Measurements from ENCODE around the gene DAGLA. TPM values are rescaled to one million over a fixed set of nuclear protein-coding genes. Genes with fewer than 3 reads are reported as not detected.
A peak's percentile ranks its signal among the peaks of the same experiment; 100 is the strongest.

DAGLA gene
- total RNA-seq, 1 experiment from 2014 or later, result 3.1 TPM

DNA sequence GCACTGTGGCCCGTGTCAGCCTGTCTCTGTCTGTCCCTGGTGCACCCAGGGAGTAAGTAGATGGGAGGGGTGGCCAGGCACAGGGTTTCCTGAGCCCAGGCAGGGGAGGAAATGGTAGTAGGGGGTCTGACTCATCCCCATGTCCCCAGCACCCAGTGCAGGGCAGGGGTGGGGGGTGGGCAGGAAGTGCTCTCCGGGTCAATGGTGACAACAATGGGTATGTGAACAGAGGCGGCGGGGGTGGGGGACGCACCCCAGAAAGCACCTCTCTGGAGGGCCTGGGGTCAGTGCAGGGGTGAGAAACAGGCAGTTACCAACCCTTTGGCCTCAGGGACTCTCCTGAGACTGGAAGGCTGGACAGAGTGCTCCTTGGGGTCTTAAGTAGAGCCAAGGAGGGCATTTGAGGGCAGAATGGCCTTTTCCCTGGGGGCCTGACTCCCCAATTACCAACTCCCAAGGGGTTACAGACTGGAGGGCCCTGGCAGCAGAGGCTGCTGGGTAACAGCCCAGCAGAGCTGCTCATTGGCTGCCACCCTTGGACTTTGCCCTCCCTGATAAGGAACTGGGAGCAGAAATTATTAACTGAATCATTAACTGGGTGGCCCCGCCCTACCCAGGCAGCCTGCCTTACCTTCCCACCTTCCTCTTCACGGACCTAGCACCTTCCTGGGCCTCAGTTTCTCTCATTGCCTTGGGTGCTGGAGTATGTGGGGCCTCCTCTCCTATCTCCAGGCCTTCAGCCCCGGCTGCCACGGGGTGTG is 76.4 kb downstream of the DAGLA start:
- H3K9me3 Mint-ChIP-seq, result no peaks in the 10 kb centered on the region

DNA sequence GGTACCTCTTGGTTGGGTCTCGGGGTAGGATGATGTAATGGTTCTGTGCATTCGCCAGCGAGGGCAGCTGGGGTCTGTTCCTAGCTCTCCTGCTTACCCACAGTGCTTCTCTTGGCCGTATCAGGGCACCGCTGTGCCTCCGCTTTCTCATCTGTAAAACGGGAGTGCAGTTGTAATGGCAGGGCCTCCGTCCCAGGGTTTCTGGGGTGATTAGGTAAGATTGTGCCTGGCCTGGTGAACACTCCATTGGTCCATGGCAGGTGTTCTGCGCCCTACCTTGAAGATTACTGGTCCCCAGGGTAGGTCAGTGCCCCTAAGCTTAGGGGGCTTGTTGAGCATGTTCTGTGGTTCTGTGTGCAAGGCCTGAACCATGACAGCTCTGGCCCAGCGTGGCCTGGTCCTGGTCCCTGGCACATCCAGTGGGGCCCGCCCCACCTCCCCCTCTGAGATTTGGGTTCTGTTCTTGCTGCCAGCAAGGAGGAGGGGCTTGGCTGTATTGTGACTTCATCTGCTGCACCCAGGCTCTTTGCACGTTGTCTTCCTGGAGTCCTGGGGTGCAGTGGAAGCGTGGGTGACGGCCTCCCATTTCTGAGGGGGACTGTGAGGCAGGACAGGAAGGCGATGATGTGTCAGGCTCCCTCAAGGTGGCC is 77.1 kb downstream of the DAGLA start:
- TF ChIP-seq ZNF232 (CRISPR knock-in tag; IDR thresholded peaks at IDR 0.05), result no peak
- no peak for TF ChIP-seq CBFB (CRISPR knock-in tag; IDR thresholded peaks at IDR 0.05; ENCODE audit: low read depth)
- peak; percentile 51; the same call in 1 of the 2 replicates for TF ChIP-seq GABPB1 (CRISPR knock-in tag; IDR thresholded peaks at IDR 0.05)
- no peak for TF ChIP-seq SMAD3 (CRISPR knock-in tag; IDR thresholded peaks at IDR 0.05; ENCODE audit: borderline replicate concordance)
- TF ChIP-seq ELF4 (CRISPR knock-in tag; IDR thresholded peaks at IDR 0.05; ENCODE audit: low read depth), result no peak
- no peak overlapping the region for H3K4me3 Mint-ChIP-seq
- no peaks in the 10 kb centered on the region for H3K36me3 Mint-ChIP-seq
- H3K27ac Mint-ChIP-seq, result no peak overlapping the region
- DNase-seq (ENCODE audit: low spot score) (no peak), ATAC-seq (no peak)
- ChIA-PET CTCF (interaction anchor here (1.7 to 4.6 kb wide), 3 partner anchors 10 to 31 kb away, joined by 4 to 33 read pairs (median 4); no protein-coding TSS in a partner anchor), POLR2A (no interaction called here)
- H3K27me3 Mint-ChIP-seq (ENCODE audit: low read depth), result peaks cover 20% of the 10 kb centered on the region
- H3K4me1 Mint-ChIP-seq, result peaks cover 26% of the 10 kb centered on the region
- H3K9me3 Mint-ChIP-seq, result no peaks in the 10 kb centered on the region

More for the DNA sequence above, 76.4 kb downstream of the DAGLA start:
- ChIA-PET POLR2A (interaction anchor here (0.5 kb wide), 1 partner anchor 79 kb away, joined by 3 read pairs; no protein-coding TSS in a partner anchor), CTCF (interaction anchor here (0.5 to 4.6 kb wide), 6 partner anchors 9 to 31 kb away, joined by 3 to 33 read pairs (median 4); no protein-coding TSS in a partner anchor)
- Mint-ChIP-seq H3K36me3 (no peaks in the 10 kb centered on the region), H3K27ac (no peak overlapping the region), H3K4me1 (peaks cover 22% of the 10 kb centered on the region), H3K27me3 (ENCODE audit: low read depth) (peaks cover 24% of the 10 kb centered on the region), H3K4me3 (no peak overlapping the region)
- ATAC-seq, result no peak
- TF ChIP-seq TEAD4 (CRISPR knock-in tag; IDR thresholded peaks at IDR 0.05), result no peak
- TF ChIP-seq, protein P1, sequence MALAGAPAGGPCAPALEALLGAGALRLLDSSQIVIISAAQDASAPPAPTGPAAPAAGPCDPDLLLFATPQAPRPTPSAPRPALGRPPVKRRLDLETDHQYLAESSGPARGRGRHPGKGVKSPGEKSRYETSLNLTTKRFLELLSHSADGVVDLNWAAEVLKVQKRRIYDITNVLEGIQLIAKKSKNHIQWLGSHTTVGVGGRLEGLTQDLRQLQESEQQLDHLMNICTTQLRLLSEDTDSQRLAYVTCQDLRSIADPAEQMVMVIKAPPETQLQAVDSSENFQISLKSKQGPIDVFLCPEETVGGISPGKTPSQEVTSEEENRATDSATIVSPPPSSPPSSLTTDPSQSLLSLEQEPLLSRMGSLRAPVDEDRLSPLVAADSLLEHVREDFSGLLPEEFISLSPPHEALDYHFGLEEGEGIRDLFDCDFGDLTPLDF (CRISPR knock-in tag; IDR thresholded peaks at IDR 0.05), result no peak
- DNase-seq (ENCODE audit: low spot score), result no peak

DNA sequence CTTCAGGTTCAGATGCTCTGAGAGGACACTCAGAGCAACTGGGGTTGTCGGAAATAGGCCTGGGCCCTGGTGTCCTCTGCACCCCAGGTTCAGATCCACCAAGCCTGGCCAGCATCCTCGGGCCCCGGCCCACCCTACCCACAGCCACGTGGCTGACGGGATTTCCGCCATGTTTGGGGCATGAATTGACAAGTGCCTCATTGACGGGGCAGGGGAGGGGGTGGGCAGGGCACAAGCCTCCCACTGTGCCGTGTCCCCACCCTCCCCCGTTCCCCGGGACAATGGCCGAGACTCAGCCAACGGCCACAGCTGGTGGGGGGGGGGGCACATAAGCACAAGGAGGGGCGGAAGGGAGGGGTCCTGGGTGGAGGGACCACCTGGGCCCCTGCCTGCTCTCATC is 80.8 kb downstream of the DAGLA start:
- ATAC-seq, result no peak
- Mint-ChIP-seq H3K27ac (no peak overlapping the region), H3K36me3 (no peaks in the 10 kb centered on the region), H3K9me3 (no peaks in the 10 kb centered on the region), H3K4me1 (peaks cover 22% of the 10 kb centered on the region), H3K4me3 (no peak overlapping the region), H3K27me3 (ENCODE audit: low read depth) (peaks cover 3% of the 10 kb centered on the region; the same call in 1 of the 2 replicates)
- CTCF ChIA-PET, result interaction anchor here (1.1 to 3.5 kb wide), 4 partner anchors 8 to 27 kb away, joined by 4 to 16 read pairs (median 6); partner anchors contain the start of gene MYRF
- POLR2A ChIA-PET, result no interaction called here
- no peak for DNase-seq (ENCODE audit: low spot score)
- no peak for TF ChIP-seq ZNF423 (CRISPR knock-in tag; IDR thresholded peaks at IDR 0.05)
- no peak for TF ChIP-seq SMAD3 (CRISPR knock-in tag; IDR thresholded peaks at IDR 0.05; ENCODE audit: borderline replicate concordance)
- TF ChIP-seq, protein P2, sequence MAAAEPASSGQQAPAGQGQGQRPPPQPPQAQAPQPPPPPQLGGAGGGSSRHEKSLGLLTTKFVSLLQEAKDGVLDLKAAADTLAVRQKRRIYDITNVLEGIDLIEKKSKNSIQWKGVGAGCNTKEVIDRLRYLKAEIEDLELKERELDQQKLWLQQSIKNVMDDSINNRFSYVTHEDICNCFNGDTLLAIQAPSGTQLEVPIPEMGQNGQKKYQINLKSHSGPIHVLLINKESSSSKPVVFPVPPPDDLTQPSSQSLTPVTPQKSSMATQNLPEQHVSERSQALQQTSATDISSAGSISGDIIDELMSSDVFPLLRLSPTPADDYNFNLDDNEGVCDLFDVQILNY (CRISPR knock-in tag; IDR thresholded peaks at IDR 0.05), result no peak
- no peak for TF ChIP-seq ZNF317 (CRISPR knock-in tag; IDR thresholded peaks at IDR 0.05; ENCODE audit: borderline replicate concordance, low read depth)
- TF ChIP-seq, protein P3, sequence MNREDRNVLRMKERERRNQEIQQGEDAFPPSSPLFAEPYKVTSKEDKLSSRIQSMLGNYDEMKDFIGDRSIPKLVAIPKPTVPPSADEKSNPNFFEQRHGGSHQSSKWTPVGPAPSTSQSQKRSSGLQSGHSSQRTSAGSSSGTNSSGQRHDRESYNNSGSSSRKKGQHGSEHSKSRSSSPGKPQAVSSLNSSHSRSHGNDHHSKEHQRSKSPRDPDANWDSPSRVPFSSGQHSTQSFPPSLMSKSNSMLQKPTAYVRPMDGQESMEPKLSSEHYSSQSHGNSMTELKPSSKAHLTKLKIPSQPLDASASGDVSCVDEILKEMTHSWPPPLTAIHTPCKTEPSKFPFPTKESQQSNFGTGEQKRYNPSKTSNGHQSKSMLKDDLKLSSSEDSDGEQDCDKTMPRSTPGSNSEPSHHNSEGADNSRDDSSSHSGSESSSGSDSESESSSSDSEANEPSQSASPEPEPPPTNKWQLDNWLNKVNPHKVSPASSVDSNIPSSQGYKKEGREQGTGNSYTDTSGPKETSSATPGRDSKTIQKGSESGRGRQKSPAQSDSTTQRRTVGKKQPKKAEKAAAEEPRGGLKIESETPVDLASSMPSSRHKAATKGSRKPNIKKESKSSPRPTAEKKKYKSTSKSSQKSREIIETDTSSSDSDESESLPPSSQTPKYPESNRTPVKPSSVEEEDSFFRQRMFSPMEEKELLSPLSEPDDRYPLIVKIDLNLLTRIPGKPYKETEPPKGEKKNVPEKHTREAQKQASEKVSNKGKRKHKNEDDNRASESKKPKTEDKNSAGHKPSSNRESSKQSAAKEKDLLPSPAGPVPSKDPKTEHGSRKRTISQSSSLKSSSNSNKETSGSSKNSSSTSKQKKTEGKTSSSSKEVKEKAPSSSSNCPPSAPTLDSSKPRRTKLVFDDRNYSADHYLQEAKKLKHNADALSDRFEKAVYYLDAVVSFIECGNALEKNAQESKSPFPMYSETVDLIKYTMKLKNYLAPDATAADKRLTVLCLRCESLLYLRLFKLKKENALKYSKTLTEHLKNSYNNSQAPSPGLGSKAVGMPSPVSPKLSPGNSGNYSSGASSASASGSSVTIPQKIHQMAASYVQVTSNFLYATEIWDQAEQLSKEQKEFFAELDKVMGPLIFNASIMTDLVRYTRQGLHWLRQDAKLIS (CRISPR knock-in tag; IDR thresholded peaks at IDR 0.05; ENCODE audit: borderline replicate concordance), result no peak
- no peak for TF ChIP-seq NFYB (CRISPR knock-in tag; conservative IDR thresholded peaks at IDR 0.05; ENCODE audit: low read depth)
- no peak for TF ChIP-seq TP53 (CRISPR knock-in tag; IDR thresholded peaks at IDR 0.05)
- TF ChIP-seq ZNF416 (CRISPR knock-in tag; IDR thresholded peaks at IDR 0.05), result no peak
- TF ChIP-seq, protein P4, sequence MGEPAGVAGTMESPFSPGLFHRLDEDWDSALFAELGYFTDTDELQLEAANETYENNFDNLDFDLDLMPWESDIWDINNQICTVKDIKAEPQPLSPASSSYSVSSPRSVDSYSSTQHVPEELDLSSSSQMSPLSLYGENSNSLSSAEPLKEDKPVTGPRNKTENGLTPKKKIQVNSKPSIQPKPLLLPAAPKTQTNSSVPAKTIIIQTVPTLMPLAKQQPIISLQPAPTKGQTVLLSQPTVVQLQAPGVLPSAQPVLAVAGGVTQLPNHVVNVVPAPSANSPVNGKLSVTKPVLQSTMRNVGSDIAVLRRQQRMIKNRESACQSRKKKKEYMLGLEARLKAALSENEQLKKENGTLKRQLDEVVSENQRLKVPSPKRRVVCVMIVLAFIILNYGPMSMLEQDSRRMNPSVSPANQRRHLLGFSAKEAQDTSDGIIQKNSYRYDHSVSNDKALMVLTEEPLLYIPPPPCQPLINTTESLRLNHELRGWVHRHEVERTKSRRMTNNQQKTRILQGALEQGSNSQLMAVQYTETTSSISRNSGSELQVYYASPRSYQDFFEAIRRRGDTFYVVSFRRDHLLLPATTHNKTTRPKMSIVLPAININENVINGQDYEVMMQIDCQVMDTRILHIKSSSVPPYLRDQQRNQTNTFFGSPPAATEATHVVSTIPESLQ (CRISPR knock-in tag; IDR thresholded peaks at IDR 0.05), result no peak
- TF ChIP-seq CDX4 (CRISPR knock-in tag; IDR thresholded peaks at IDR 0.05; ENCODE audit: borderline replicate concordance), result no peak
- TF ChIP-seq EMX1 (CRISPR knock-in tag; IDR thresholded peaks at IDR 0.05), result no peak
- TF ChIP-seq NFE2L1 (CRISPR knock-in tag; IDR thresholded peaks at IDR 0.05), result no peak
- no peak for TF ChIP-seq HMGXB4 (CRISPR knock-in tag; IDR thresholded peaks at IDR 0.05)

Measured in WTC11 (cell line).